Stimulated activated CD8-positive, alpha-beta memory T cell treated with anti-CD3 and anti-CD28 coated beads, Interleukin-7, amount 100 ng/mL, for 48 hours (primary cell): ENCODE data around the gene VIPR1.

ENCODE experiments used
- DNase-seq, 2 donors: peaks; one replicate each; pipeline ENCODE4 v3.0.0-alpha.2; 2020; ENCODE audit warnings: low read depth in 1 of 2; ENCODE audit errors: extremely low read depth in 1 of 2

VIPR1 gene

GRCh38 chr3:42509111-42509510, 6.7 kb downstream of the VIPR1 start:
- no peak for DNase-seq

GRCh38 chr3:42510325-42510724, 7.9 kb downstream of the VIPR1 start:
- DNase-seq, result no peak

DNA sequence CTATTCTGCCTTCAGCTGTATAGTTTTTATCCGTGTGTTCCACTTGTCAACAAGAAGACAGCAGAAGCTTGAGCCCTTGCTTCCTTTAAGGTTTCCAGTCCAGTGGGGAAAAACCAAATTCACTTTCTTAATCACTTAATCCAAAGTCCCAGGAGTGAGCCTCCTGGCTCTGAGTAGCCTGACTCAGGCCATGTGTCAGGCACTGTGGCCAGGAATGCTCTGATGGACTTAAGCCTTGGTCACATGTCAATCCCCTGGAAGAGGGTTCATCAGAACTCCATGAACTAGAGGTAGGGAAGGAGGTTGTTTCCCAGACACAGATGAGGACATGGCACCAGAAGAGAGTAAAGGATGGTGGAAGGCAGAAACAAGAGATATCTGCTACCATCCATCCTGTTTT, 8.8 kb downstream of the VIPR1 start:
- no peak for DNase-seq

GRCh38 chr3:42511736-42512135, 9.3 kb downstream of the VIPR1 start:
- no peak for DNase-seq

GRCh38 chr3:42513121-42513520, 10.7 kb downstream of the VIPR1 start:
- no peak for DNase-seq

DNA sequence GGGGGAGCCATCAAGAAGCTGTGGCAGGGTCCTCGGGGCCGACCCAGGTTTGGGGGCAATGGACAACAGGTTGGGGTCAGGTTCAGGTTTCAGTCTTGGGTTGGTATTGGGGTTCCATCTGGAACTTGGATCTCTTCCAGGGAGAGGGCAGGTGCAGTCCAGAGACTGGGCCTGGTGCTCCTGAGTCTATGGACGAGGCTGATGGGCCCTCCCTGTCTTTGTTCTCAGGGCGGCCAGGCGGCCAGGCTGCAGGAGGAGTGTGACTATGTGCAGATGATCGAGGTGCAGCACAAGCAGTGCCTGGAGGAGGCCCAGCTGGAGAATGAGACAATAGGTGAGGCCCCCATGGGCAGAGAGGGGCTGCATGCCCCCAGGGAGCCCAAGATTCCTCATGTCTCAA, 11.1 kb downstream of the VIPR1 start:
- DNase-seq, result no peak

GRCh38 chr3:42514876-42515275, 12.4 kb downstream of the VIPR1 start:
- no peak for DNase-seq

- DNase-seq, result no peak
Measured at GRCh38 chr3:42515391-42515916, 13.0 kb downstream of the VIPR1 start.

- no peak for DNase-seq
Measured at GRCh38 chr3:42515976-42516375, 13.5 kb downstream of the VIPR1 start.

GRCh38 chr3:42516443-42516842, 14.0 kb downstream of the VIPR1 start:
- DNase-seq, result no peak

DNA sequence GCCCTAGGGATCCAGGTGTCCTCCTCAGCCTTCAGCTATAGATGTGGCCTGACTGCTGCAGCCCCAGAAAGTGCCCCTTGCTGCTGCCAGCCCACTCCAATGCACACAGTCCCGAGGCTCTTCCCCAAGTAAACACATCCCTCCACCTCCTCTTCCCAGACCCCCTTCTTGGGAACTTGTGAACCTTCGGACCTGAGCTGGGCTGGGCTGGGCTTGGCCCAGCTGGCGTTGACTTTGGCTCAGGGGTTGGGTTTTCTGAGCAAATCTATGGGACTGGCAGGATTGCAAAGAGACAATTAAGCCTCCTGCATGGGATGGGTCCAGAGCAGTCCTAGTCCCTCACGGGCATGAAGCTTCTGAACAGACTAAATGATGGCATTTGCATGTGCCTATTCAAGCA, 14.7 kb downstream of the VIPR1 start:
- no peak for DNase-seq

- no peak for DNase-seq
Measured at GRCh38 chr3:42518800-42519567, 16.5 kb downstream of the VIPR1 start.

- DNase-seq, result no peak
Measured at GRCh38 chr3:42519568-42519962, 17.1 kb downstream of the VIPR1 start.

GRCh38 chr3:42520336-42520735, 17.9 kb downstream of the VIPR1 start:
- DNase-seq, result no peak

DNA sequence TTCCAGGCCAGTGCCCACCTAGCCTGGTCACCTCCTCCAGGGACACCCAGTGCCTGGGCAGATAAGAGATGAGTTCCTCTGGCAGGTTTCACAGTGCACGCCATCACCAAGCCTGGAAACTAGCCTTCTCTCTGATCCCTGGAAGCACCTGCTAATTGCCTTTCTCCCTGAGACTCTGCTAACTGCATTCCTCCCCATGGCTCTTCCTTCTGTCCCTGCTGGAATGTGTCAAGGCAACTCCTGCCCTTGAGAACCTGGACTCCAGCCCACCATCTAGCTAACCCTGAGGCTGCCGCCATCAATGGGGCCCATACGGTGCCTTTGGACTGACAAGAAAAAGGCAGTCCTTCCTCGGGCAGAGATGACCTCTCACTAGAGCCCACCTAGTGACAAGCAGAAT, 18.5 kb downstream of the VIPR1 start:
- DNase-seq, result no peak

DNA sequence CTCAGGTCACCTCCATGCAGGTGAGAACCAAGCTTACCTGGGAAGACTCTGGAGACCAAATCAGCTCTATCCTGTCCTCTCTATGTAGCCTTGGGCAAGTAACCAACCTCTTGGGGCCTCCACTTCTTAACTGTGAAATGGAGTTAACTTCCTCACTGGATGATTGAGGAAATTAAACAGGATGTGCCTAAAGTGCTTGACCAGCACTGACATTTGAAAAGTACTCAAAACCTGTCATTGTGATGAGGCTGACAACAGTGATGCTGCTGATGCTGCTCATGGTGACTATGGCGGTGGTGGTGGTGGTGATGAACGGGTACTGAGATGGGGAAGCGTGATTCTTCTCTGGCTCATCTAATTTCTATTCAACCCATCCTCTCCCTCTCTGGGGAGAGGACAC, 22.3 kb downstream of the VIPR1 start:
- DNase-seq, result no peak

DNA sequence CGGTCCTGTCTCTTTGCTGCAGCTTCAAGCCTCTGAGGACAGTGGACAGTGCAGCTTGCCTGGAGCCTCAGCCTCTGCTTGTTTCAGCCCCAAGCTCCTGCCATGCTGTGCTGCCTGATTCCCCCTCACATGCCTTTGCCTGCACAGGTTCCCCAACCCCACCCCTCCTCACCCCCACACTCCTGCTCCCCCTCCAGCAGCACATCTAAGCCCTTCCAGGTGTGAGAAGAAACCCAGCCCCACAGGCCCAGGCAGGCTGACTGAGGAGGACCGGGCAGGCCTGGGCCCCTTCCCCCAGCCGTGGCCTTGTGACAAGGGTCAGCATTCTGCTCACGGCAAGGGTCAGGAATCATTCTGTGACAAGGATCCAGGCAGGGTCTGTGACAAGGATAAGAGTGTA, 22.8 kb downstream of the VIPR1 start:
- no peak for DNase-seq

GRCh38 chr3:42525736-42526345, 23.4 kb downstream of the VIPR1 start:
- no peak for DNase-seq

DNA sequence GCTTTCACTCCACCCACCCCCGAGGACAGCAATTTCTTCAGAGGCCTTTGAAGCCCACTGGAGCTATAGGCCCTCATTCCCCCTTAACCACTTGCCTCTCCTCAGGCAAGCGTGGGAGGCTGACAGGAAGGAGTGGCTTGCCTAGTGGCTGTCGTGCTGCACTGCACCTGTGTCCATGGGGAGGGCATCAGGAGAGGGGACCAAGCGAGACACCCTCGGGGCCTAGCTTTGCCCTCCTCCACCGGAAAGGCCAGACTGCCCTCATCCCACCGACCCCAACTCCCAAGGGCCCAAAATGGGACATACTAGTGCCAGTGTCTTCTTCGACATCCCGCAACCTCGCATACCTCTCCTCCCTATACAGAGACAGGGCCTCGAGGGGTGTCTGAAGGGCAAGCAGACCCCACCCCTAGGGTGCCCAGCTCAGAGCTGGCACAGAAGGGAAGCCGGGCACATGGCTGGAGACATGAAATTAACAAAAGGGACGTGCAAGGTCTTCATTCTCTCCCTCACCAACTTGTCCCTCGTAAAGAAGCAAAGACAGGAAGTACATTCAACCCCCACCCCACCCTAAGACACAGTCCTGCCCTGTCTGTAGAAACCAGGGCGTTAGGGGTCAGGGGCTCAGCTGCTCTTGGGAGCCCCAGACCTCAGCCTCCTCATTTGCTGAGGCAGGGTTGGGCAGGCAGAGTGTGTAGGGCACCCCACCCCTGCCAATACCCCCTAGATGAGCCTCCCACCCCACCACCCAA, 24.3 kb downstream of the VIPR1 start:
- peak in 1 of 2 donors; percentile 45 for DNase-seq

DNA sequence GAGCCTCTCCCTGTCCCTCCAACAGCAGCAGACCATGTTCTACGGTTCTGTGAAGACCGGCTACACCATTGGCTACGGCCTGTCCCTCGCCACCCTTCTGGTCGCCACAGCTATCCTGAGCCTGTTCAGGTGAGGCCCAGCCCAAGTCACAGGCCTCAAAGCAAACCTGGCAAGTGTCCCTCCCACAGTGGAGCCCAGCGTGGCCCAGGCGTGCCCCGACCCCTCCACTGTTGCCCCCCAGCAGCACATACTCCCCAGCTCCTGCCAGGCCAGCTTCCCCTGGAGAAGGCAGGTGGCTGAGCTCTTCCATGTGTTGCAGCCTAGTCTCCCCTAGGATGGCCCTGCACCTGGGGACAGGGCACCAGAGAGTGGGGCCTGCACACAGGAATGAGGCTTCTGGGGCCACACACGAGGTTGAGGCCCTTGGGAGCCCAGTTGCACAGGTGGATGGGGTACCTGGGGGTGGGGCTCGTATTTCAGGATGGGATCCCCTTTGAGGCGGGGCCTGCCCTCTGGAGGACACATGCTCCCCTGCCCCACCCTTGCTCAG, 25.0 kb downstream of the VIPR1 start:
- no peak for DNase-seq

GRCh38 chr3:42529468-42529867, 27.0 kb downstream of the VIPR1 start:
- no peak for DNase-seq
